ENCODE data around the gene TAOK3. TPM values are rescaled to one million over a fixed set of nuclear protein-coding genes. Genes with fewer than 3 reads are reported as not detected.
"Not testable (repeated sequence)": the region's sequence is repeated elsewhere in the genome, so short reads cannot be mapped to it uniquely, and the experiment has no call there.

Gene TAOK3
- total and polyA plus RNA-seq, 4 donors: 6.7 to 28.6 (median 19.5) TPM

GRCh38 chr12:118315821-118316220 is 56.9 kb downstream of the TAOK3 start:
- no peak overlapping the region for H3K9ac ChIP-seq (ENCODE audit: low read depth in 1 of 2, low read length in 2 of 2)
- H3K4me1 ChIP-seq (ENCODE audit: control insufficient read depth in 4 of 4, insufficient read depth in 4 of 4, low read length in 3 of 4): peaks cover 2 to 9% (median 3%) of the 10 kb centered on the region in 4 donors
- no peak for TF ChIP-seq RXRA (IDR thresholded peaks at IDR 0.05)
- no peak for TF ChIP-seq CTCF (IDR thresholded peaks at IDR 0.05; ENCODE audit: low read depth, low read length, missing input control)
- TF ChIP-seq, protein P1, sequence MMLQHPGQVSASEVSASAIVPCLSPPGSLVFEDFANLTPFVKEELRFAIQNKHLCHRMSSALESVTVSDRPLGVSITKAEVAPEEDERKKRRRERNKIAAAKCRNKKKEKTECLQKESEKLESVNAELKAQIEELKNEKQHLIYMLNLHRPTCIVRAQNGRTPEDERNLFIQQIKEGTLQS (IDR thresholded peaks at IDR 0.05): no peak
- no peak for TF ChIP-seq YY1 (IDR thresholded peaks at IDR 0.05)
- TF ChIP-seq FOXA1 (IDR thresholded peaks at IDR 0.05): no peak
- TF ChIP-seq EGR1 (IDR thresholded peaks at IDR 0.05; ENCODE audit: low read depth in 2 of 2): no peak
- no peak for TF ChIP-seq NR2F2 (IDR thresholded peaks at IDR 0.05)
- TF ChIP-seq FOXA2 (IDR thresholded peaks at IDR 0.05): no peak
- TF ChIP-seq JUND (IDR thresholded peaks at IDR 0.05): no peak
- H3K36me3 ChIP-seq (ENCODE audit: control insufficient read depth in 4 of 4, insufficient read depth in 3 of 4, low read depth in 1 of 4, low read length in 3 of 4): no peaks in the 10 kb centered on the region
- H3K9me3 ChIP-seq (ENCODE audit: control insufficient read depth in 4 of 4, low read length in 3 of 4): no peaks in the 10 kb centered on the region
- no peak for DNase-seq (ENCODE audit: low spot score)
- no peak overlapping the region for H3K4me3 ChIP-seq (ENCODE audit: low read depth in 1 of 3, low read length in 3 of 3)
- H3K27ac ChIP-seq (ENCODE audit: low read depth in 1 of 2, low read length in 2 of 2): no peak overlapping the region
- no peaks in the 10 kb centered on the region for H3K27me3 ChIP-seq (ENCODE audit: control insufficient read depth in 4 of 4, insufficient read depth in 4 of 4, low read length in 3 of 4)

DNA sequence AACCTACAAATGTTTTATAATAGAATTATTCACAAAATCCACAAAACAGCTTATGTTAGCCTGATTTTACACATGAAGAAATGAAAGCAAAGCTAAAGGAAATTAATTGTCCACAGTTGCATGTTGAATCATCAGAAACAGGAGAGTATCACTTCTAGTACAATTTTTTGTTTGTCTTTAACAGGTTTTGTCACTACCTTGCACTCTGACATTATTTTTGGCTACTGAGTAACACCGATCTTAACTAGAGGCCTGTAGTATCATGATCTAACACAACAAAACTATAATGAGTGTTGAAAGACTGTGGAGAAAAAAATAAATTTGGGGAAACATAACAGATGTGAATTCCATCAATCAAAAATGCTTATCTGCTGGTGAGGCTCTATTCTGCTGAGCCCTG is 60.1 kb downstream of the TAOK3 start:
- H3K9ac ChIP-seq (ENCODE audit: low read depth in 1 of 2, low read length in 2 of 2): no peak overlapping the region
- peaks cover 3 to 9% (median 4%) of the 10 kb centered on the region in 4 donors for H3K4me1 ChIP-seq (ENCODE audit: control insufficient read depth in 4 of 4, insufficient read depth in 4 of 4, low read length in 3 of 4)
- WGBS: 22% methylated on average over 1 of the region's 1 CpG
- H3K4me3 ChIP-seq (ENCODE audit: low read depth in 1 of 3, low read length in 3 of 3): no peak overlapping the region
- no peak for TF ChIP-seq RXRA (IDR thresholded peaks at IDR 0.05)
- no peak for TF ChIP-seq RAD21 (IDR thresholded peaks at IDR 0.05)
- no peak for TF ChIP-seq GABPA (IDR thresholded peaks at IDR 0.05 in 1 of 2, conservative IDR thresholded peaks at IDR 0.05 in 1 of 2)
- TF ChIP-seq NR2F2 (IDR thresholded peaks at IDR 0.05): no peak
- TF ChIP-seq, protein P2, sequence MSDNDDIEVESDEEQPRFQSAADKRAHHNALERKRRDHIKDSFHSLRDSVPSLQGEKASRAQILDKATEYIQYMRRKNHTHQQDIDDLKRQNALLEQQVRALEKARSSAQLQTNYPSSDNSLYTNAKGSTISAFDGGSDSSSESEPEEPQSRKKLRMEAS (IDR thresholded peaks at IDR 0.05): no peak
- H3K9me3 ChIP-seq (ENCODE audit: control insufficient read depth in 4 of 4, low read length in 3 of 4): no peaks in the 10 kb centered on the region
- H3K27me3 ChIP-seq (ENCODE audit: control insufficient read depth in 4 of 4, insufficient read depth in 4 of 4, low read length in 3 of 4): no peaks in the 10 kb centered on the region
- no peaks in the 10 kb centered on the region for H3K36me3 ChIP-seq (ENCODE audit: control insufficient read depth in 4 of 4, insufficient read depth in 3 of 4, low read depth in 1 of 4, low read length in 3 of 4)
- peak overlapping the region in 1 of 2 donors; percentile 42 for H3K27ac ChIP-seq (ENCODE audit: low read depth in 1 of 2, low read length in 2 of 2)
- DNase-seq (ENCODE audit: low spot score): no peak

- H3K36me3 ChIP-seq (ENCODE audit: control insufficient read depth in 4 of 4, insufficient read depth in 3 of 4, low read depth in 1 of 4, low read length in 3 of 4): no peaks in the 10 kb centered on the region
- no peak overlapping the region for H3K9ac ChIP-seq (ENCODE audit: low read depth in 1 of 2, low read length in 2 of 2)
- H3K4me3 ChIP-seq (ENCODE audit: low read depth in 1 of 3, low read length in 3 of 3): no peak overlapping the region
- H3K27me3 ChIP-seq (ENCODE audit: control insufficient read depth in 4 of 4, insufficient read depth in 4 of 4, low read length in 3 of 4): no peaks in the 10 kb centered on the region
- H3K9me3 ChIP-seq (ENCODE audit: control insufficient read depth in 4 of 4, low read length in 3 of 4): no peaks in the 10 kb centered on the region
- peaks cover 3 to 9% (median 4%) of the 10 kb centered on the region in 4 donors for H3K4me1 ChIP-seq (ENCODE audit: control insufficient read depth in 4 of 4, insufficient read depth in 4 of 4, low read length in 3 of 4)
- DNase-seq (ENCODE audit: low spot score): no peak
- WGBS: 41% methylated on average over 2 of the region's 2 CpGs
- no peak for TF ChIP-seq HNF4G (IDR thresholded peaks at IDR 0.05)
- H3K27ac ChIP-seq (ENCODE audit: low read depth in 1 of 2, low read length in 2 of 2): no peak overlapping the region
Measured at GRCh38 chr12:118311666-118312065, 61.0 kb downstream of the TAOK3 start.

DNA sequence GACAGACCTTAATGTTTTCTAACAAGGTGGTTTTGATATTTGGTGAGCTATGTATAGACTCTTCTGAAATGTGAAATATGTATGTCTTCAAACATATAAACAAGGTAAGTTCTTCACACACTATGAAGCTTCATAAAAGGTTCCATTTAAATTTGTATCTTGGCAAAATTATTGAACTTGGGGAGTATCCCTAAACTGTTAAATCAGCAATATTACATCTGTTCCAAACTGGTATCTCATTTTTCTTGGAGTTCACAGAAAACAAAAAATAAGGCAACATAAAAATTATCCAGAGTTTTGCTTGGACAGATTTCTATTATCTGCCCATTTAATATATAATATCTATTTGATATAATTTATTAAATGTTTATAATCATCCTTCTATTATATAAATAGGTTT is 62.4 kb downstream of the TAOK3 start:
- TF ChIP-seq YY1 (IDR thresholded peaks at IDR 0.05) (no peak), FOXA1 (IDR thresholded peaks at IDR 0.05) (no peak), GABPA (IDR thresholded peaks at IDR 0.05 in 1 of 2, conservative IDR thresholded peaks at IDR 0.05 in 1 of 2) (no peak)
- Histone ChIP-seq H3K27ac (ENCODE audit: low read depth in 1 of 2, low read length in 2 of 2) (no peak overlapping the region), H3K9ac (ENCODE audit: low read depth in 1 of 2, low read length in 2 of 2) (no peak overlapping the region), H3K36me3 (ENCODE audit: control insufficient read depth in 4 of 4, insufficient read depth in 3 of 4, low read depth in 1 of 4, low read length in 3 of 4) (no peaks in the 10 kb centered on the region), H3K4me3 (ENCODE audit: low read depth in 1 of 3, low read length in 3 of 3) (no peak overlapping the region), H3K4me1 (ENCODE audit: control insufficient read depth in 4 of 4, insufficient read depth in 4 of 4, low read length in 3 of 4) (peaks cover 3 to 9% (median 4%) of the 10 kb centered on the region in 4 donors), H3K27me3 (ENCODE audit: control insufficient read depth in 4 of 4, insufficient read depth in 4 of 4, low read length in 3 of 4) (no peaks in the 10 kb centered on the region), H3K9me3 (ENCODE audit: control insufficient read depth in 4 of 4, low read length in 3 of 4) (no peaks in the 10 kb centered on the region)
- no peak for DNase-seq (ENCODE audit: low spot score)

DNA sequence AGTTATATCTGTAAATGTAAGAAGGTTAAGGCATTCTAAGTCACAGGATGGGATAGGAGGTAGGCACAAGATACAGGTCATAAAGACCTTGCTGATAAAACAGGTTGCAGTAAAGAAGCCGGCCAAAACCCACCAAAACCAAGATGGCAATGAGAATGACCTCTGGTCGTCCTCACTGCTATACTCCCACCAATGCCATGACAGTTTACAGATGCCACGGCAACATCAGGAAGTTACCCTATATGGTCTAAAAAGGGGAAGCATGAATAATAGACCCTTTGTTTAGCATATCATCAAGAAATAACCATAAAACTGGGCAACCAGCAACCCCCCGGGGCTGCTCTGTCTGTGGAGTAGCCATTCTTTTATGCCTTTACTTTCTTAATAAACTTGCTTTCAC is 64.7 kb downstream of the TAOK3 start:
- WGBS: 70% methylated on average over 4 of the region's 4 CpGs
- H3K27ac ChIP-seq (ENCODE audit: low read depth in 1 of 2, low read length in 2 of 2); H3K4me3 ChIP-seq (ENCODE audit: low read depth in 1 of 3, low read length in 3 of 3); H3K27me3 ChIP-seq (ENCODE audit: control insufficient read depth in 4 of 4, insufficient read depth in 4 of 4, low read length in 3 of 4); H3K4me1 ChIP-seq (ENCODE audit: control insufficient read depth in 4 of 4, insufficient read depth in 4 of 4, low read length in 3 of 4); H3K9me3 ChIP-seq (ENCODE audit: control insufficient read depth in 4 of 4, low read length in 3 of 4); H3K36me3 ChIP-seq (ENCODE audit: control insufficient read depth in 4 of 4, insufficient read depth in 3 of 4, low read depth in 1 of 4, low read length in 3 of 4); DNase-seq (ENCODE audit: low spot score); H3K9ac ChIP-seq (ENCODE audit: low read depth in 1 of 2, low read length in 2 of 2): not testable (repeated sequence)
